Myocyte (in vitro differentiated cells): Measurements from ENCODE around the gene PIK3R2. TPM values are rescaled to one million over a fixed set of nuclear protein-coding genes. Genes with fewer than 3 reads are reported as not detected.
"Not testable (repeated sequence)": the region's sequence is repeated elsewhere in the genome, so short reads cannot be mapped to it uniquely, and the experiment has no call there.

Experiments
- DNase-seq: peaks from one replicate; pipeline ENCODE4 v3.0.0-alpha.2; 2012; ENCODE audit warnings: low read depth
- polyA plus RNA-seq: library from polyadenylated mRNA; unstranded; fragments of >200 nt; gene quantifications from one replicate; pipeline ENCODE4 v1.2.1, GENCODE V29; 2012; ENCODE audit warnings: missing spikeins
- total RNA-seq: library from RNA; depleted of rRNA; stranded (reverse); fragments of >200 nt; gene quantifications from 2 replicates; pipeline ENCODE4 v1.2.3, GENCODE V29; 2014

PIK3R2 gene
- total RNA-seq: 48.4 and 50.5 TPM in 2 replicates
- polyA plus RNA-seq: 63.5 TPM

DNA sequence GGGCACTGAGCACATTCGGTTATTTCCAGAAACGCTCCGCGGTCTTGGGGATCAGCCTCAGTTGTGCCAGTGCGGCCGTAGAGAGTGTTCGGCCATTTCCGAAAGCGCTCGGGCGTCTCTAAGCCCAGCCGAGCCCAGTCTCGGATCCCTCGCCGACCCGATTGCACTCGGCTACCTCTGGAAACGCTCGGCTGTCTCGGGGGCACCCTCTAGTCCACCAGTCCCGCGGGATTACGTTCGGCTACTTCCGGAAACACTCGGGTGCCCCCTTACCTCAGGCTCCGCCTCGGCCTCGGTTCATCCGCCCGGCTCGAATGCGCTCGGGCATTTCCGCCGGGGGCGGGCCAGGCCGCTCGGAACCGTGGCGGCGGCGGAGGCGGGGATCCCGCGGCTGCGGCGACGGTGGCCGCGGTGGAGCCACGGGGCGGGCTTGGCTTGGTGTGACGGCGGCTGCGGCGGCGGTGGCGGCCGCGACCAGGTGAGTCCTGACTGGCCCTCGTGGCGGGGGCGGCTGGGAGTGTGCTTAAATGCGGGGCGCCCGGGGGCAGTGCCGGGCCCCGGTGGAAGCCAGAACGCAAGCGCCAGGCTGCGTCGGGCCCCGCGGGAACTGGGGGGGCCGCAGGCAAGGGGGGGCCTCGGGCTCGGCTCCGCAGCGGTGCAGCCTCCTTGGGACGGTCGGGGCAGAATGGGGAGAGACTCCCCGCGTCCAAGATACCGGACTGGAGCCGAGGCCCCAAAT lies at the start of gene PIK3R2:
PIK3R2 (plus strand) TSS at position 347 of the 739 bp plus-strand sequence. CDS start 2,717 bp downstream, outside the sequence.
- DNase-seq: peak; percentile 99

DNA sequence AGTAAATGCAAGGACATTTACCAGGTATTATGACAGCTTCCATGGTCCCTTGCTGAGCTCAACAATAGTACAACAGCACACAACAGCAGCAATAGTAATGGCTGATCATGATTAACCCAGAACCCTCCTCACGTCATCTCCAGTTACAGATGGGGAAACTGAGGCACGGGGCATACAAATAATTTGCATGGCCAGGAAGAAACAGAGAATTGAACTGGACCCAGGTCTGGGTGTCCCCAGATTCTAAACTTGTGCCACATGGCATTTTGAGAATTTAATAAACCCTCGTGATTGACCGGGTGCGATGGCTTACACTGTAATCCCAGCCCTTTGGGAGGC lies 48.2 kb upstream of the PIK3R2 start:
- no peak for DNase-seq

DNA sequence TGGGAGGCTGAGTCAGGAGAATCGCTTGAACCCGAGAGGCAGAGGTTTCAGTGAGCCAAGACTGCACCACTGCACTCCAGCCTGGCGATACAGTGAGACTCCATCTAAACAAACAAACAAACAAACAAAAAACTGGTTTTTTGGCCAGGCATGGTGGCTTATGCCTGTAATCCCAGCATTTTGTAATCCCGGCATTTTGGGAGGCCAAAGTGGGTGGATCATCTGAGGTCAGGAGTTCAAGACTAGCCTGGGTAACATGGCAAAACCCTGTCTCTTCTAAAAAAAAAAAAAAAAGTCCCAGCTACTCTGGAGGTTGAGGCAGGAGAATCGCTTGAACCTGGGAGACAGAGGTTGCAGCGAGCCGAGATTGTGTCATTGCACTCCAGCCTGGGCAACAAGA lies 47.7 kb upstream of the PIK3R2 start:
- DNase-seq: not testable (repeated sequence)

DNA sequence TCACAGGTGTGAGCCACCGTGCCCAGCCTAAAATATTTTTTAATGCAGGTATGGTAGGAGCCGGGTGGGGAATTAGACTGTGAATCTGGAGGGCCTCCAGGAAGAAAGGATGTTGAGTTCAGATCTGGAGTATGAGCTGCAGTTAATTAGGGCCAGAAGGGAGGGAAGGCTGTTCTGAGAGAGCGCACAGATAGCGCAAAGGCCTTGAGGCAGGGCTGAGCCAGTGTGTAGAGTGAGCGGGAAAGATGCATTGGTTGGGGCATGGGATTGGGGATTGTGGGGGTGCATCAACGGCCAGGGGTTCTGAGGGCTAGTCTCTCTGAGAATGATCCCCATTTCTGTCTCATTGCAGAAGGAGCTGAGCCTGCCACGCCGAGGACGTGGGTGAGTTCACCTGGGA lies 45.7 kb upstream of the PIK3R2 start:
- no peak for DNase-seq

DNA sequence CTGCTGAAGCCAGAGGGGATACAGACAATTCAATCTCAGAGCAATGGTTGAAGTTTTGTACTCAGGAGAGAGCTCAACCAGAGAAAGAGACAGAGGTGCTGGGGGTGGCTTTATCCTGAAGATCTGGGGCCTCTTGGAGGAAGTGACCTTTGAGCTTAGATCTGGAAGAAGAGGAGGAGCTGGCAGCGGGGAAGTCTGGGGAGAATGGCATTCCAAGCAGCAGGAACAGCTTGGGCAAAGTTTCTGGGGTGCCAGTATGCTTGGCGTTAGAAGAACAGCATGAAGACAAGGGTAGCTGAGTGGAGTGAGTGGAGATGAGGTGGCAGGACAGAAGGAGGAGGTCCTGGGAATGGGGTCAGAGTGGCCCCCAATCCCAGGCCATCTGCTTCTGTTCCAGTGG lies 44.1 kb upstream of the PIK3R2 start:
- no peak for DNase-seq

DNA sequence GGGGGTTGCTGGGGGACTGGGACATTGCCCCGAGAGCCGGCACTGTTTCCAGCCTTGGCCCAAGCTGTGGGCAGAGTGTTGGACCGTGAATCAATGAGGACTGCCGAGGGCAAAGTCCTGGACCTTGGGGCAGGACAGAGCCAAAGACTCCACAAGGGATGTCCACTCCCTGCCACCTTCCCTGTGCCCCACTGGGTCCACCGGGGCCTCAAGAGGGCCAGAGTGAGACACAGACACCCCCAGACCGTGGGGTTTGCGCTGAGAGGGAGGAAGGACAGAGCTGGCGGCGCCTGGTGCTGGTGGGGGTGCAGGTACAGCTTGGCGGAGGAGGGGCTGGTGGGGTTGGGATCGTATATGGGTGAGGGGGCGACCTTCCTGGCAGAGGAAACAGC lies 43.6 kb upstream of the PIK3R2 start:
- DNase-seq: no peak

DNA sequence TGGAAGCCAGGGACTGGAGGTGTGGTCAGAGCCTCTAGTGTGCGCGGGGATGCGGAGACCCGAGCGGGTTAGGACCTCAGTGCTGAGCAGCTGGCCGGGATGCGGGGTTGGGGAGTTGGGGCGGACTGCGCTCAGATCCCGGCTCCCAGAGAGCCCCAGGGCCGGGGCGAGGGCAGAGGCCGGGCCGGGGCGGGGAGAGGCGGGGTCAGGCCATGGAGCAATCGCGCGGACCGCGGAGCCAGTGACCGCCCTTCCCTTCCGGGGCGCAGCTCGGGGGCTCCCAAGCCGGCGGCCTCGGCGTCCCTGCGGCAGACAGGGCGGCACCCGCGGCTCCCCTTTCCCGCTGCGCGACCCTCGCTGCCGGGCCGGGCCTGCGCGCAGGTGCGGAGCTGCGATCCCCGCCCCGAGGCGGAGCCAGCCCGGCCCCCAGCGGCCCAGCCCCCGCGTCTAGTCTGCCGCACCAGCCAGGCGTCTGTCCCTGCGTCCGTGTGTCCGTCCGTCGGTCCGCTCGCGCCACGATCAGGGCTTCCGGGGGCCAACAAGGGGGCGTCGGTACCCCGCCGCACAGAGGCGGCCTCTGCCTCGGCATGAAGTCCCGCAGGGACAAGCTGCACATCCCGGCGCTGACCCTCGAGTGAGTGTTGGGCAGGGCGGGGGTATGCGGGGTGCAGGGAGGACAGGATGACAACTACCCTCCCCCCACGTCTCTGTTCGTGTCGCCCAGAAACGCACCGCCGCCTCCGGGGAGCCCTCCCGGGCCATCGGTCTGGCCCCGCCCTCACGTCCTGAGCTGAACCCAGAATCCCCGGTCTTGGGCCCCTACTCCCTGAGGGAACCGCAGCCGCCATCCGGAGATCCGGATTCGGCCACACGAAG lies 43.0 kb upstream of the PIK3R2 start:
- DNase-seq: peak; percentile 45

DNA sequence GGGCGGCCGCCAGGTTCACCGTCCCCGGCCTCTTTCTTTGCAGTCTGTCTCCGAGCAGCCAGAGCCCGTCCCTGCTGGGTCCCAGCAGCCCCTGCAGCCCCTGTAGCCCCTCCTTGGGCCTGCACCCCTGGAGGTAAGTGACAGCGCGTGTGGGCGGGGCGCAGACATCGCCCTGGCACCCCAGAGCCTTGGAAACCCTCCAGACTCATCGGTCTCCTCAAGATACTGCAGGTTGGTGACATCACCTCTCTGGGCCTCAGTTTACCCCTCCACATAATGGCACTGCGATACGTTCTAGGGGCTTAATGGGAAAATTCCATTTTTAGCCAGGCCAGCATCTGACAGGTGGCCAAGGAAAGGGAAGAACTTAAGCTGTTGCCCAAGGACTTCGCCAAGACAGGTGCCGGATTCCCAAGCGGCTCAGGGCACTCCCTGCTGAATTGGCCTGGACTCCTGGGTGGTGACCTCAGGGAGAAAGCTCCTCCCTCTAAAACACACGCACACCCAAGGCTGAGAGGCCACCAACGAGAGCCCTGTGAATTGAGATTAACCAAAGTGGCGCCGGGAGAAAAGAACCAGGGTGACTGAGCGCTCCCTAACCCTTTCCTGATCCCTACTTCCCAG lies 42.2 kb upstream of the PIK3R2 start:
- DNase-seq: peak; percentile 79

DNA sequence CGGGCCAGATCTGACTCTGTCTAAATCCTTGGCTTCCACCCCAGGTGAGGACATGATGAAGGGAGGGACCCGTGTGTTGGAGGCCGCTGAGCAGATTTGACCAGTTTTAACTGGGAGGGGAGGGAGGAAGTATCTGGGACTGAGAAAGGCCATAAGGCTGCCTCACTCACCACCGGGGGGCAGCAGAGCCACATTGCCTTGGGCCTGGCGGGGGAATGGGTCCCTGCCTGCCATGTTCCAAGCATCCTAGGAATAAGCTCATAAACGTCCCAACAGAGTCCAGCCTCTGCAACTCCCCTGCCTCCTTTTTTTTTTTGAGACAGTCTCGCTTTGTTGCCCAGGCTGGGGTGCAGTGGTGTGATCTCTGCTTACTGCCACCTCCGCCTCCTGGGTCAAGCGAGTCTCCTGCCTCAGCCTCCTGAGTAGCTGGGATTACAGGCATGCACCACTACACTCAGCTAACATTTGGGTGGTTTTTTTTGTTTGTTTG lies 39.9 kb upstream of the PIK3R2 start:
- DNase-seq: peak; percentile 86

DNA sequence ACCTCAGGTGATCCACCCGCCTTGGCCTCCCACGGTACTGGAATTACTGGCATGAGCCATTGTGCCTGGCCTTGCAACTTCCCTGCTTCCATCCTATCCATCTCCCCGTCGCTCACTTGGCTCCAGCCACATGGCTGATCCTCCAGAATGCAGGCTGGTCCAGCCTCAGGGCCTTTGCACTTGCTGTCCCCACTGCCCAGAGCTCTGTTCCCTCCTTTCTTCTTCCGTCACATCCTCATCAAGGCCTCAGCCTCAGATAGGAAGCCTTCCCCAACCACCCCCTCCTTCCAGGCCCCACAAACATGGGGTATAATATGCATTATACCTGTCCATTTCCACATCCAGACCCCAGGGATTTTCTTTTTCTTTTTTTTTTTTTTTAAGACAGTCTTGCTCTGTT lies 39.1 kb upstream of the PIK3R2 start:
- DNase-seq: no peak

DNA sequence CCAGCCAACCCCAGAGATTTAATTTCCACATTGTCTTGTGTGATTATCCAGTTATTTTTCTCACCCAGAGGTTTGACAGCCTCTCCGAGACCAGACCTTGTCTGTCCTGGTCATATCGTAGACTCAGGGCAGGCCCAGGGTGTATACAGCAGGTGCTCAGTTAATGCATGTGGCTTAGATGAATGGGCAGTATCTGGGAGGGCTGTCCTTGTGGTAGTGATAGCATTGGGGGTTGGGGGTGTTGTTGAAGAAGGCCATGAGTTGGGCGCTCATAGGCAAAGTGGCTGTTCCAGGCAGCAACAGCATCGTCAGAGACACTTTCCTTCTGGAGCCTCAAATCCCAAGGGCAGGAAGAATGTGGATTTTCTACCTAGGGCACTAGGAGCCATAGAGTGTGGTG lies 38.5 kb upstream of the PIK3R2 start:
- no peak for DNase-seq

DNA sequence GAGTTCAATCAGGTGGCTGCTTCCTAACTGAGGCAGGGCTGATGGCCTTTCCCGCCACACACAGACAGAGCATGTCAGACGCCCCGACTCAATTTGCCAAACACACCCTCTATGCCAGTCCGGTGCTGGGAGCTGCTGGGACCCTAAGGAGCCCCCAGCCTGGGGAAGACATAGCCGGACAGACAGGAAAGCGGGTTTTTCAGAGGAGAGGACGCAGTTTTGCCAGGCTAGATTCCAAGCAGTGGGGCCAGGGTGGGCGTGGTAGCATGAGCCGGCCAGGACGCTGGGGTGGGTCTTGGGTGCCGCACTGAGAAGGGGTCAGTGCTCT lies 35.6 kb upstream of the PIK3R2 start:
- no peak for DNase-seq

DNA sequence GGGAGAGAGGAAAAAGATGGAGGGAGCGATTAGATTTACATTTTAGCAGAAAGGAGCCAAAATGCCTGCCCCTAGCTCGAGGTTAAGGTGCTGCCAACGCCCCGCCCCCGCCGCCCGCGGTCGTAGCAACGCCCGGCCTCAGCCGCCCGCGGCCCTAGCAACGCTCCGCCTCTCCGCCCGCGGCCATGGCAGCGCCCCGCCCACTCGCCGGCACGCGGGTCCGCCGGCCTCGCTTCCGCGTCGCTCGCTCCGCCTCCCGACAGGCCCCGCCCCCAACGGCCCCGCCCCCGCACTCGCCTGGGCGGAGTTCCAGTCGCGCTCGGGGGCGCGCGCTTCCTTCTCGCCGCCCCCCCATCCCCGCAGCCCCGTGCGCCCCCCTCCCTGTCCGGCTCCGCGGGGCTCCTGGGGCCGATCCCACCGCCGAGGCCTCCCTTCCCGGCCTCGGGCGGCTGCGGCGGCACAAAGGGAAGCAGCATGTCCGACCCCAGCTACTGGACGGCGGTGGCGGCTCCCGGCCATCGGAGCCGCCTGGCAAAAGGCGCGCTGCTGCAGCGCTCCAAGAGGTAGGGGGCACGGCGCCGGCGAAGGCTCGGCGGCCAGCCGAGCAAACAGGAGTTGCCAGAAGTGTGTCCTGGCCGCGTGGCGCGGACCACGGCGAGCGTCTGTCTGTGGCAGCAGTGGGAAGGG lies 35.1 kb upstream of the PIK3R2 start:
- DNase-seq: peak; percentile 85

DNA sequence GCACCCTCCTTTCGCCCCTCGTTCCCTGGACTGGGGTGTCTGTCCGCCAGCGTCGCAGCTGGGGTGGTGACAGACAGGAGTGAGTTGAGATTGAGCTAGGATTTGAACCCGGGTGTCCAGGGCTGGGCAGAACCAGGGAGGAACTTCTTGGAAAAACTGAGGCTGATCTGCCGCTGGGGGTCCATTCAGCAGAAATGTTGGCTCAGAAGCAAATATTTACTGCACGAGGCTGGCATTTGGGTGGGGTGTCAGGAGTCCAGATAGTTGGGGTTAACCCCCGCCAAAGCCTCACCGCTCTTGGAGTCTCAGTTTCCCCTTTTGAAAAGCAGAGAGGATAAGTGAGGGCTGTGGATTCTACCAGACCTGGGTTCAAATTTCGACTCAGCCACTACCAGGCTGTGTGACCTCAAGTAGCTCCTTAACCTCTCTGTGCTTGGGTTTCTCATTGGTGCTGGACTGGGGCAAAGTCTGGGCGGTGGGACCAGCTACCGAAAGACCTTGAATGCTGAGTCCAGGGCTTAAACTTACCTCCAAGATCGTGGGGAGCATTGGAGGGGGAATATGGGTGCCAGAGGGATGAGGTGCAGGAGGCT lies 34.4 kb upstream of the PIK3R2 start:
- no peak for DNase-seq

DNA sequence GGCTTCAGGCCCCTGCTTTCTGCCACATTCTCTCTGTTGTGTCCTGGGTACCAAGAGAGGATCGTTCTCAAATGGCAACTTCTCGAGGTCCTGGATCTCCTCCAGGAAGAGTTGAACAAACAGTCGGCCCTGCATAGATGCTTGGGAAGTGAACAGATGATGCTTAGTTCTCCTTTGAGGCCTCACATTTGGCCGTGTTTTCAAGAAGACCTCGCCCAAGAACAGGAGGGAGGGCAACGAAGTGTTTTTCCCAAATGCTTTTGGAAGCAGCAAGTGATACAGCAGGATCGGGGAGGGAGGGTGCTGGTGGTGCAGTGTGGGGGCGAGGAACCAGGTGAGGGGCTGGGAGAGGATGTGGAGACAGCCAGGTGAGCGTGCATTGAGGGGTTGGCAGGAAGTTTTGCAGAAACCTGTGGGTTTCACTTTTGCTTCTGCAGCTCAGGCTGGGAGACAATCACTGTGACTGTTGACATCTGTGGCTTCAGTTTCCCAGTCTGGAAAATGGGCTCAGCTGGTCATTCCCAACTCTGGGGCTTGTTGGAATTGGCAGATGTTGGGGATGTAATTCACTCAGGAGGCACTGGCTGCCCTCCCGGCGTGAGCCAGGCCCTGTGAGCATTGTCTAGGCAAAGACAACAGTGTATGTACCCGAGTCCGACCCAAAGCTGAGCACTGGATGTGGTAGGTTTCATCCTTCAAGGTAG lies 33.8 kb upstream of the PIK3R2 start:
- DNase-seq: no peak

DNA sequence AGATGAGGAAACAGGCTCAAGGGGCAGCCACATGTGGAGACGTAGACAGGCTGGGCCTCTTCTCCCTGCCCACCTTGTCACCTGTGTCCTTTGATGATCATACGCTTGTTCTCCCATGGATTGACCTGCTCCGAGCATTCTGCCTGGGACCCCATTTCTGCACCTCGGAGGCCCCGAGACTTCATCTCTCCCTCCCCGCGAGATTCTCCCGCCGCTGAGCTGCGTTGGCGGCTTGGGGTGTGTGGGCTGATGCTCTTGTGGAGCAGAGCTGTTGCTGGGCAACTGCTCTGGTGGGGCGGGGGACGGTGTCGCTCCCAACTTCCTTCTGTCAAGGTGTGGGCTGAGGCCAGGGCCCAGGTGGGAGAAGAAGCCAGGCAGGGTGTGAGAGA lies 33.3 kb upstream of the PIK3R2 start:
- no peak for DNase-seq

DNA sequence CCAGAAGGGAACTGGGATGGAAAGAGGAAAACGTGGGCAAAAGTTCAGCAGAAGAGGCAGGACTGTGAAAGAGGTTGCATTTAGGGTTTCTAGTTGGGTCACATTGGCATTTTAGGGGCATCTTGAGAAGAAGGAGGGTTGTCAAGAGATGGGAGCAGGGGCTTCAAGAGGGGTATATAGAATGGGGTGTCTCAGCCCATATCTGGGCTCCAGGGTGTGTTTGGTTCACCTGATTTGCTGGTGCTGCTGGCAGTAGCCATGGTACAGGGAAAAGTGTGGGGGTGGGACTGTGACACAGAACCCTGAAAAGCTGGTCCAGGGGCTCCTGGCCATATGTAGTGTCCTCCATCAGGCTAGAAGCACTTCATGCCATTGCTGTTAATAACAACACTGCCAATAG lies 32.8 kb upstream of the PIK3R2 start:
- no peak for DNase-seq

DNA sequence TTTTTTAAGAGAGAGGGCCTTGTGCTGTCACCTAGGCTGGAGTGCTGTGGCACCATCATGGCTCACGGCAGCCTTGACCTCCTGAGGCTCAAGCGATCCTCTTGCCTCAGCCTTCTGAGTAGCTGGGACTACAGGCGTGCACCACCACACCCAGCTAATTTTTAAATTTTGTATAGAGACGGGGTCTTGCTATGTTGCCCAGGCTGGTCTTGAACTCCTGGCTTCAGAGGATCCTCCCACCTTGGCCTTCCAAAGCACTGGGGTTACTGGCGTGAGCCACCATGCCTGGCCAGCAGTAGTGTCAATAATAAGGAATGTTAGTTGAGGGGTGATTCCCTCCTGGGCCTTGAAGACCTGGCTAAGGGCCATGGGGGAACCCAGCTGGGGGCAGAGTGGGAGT lies 31.8 kb upstream of the PIK3R2 start:
- no peak for DNase-seq

DNA sequence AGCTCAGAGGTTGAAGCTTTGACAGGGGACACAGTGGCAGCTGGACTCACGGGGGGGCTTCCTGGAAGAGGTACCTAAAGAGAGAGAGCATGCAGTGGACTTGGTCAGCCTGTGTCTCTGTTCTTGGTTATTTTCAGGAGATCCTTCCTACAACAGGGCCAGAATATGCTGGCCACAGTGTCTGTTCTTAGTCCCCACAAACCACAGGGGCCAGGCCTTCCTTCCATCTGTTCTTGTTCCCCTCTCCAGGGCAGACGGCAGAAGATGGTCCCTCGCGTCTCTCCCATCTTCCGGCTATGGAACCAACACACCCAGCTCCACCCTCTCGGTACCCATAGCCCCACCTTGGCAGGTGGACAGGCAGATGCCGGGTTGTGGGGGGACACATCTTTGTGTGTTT lies 30.5 kb upstream of the PIK3R2 start:
- DNase-seq: peak; percentile 62
